ENCODE measurements around the gene CBX1.

Gene CBX1

GRCh38 chr17:48054238-48055185 is 46.8 kb downstream of the CBX1 start:
- Mint-ChIP-seq H3K27ac (peak overlapping the region; percentile 97), H3K9me3 (no peaks in the 10 kb centered on the region), H3K36me3 (peaks cover 94% of the 10 kb centered on the region), H3K4me3 (peak overlapping the region; percentile 68), H3K4me1 (peaks cover 81% of the 10 kb centered on the region)
- ATAC-seq (no peak), DNase-seq (ENCODE audit: low spot score in 2 of 2) (no peak)

- Mint-ChIP-seq H3K36me3 (peaks cover 94% of the 10 kb centered on the region), H3K9me3 (no peaks in the 10 kb centered on the region), H3K4me1 (peaks cover 81% of the 10 kb centered on the region), H3K4me3 (peak overlapping the region; percentile 86), H3K27ac (peak overlapping the region; percentile 85)
- ATAC-seq (no peak), DNase-seq (ENCODE audit: low spot score in 2 of 2) (no peak)
Observed at GRCh38 chr17:48053758-48054237, 47.5 kb downstream of the CBX1 start.

GRCh38 chr17:48052956-48053757 is 48.1 kb downstream of the CBX1 start:
- no peak for DNase-seq (ENCODE audit: low spot score in 2 of 2)
- H3K9me3 Mint-ChIP-seq: no peaks in the 10 kb centered on the region
- peak overlapping the region; percentile 86 for H3K4me3 Mint-ChIP-seq
- ATAC-seq: no peak
- peaks cover 94% of the 10 kb centered on the region for H3K36me3 Mint-ChIP-seq
- peaks cover 76% of the 10 kb centered on the region for H3K4me1 Mint-ChIP-seq
- H3K27ac Mint-ChIP-seq: peak overlapping the region; percentile 85

GRCh38 chr17:48051706-48052486 is 49.4 kb downstream of the CBX1 start:
- ATAC-seq: no peak
- Mint-ChIP-seq H3K4me3 (peak overlapping the region; percentile 86), H3K36me3 (peaks cover 93% of the 10 kb centered on the region)

GRCh38 chr17:48051283-48051682 is 50.0 kb downstream of the CBX1 start:
- Mint-ChIP-seq H3K9me3 (no peaks in the 10 kb centered on the region), H3K27ac (peak overlapping the region; percentile 76), H3K4me3 (peak overlapping the region; percentile 86), H3K36me3 (peaks cover 86% of the 10 kb centered on the region), H3K4me1 (peaks cover 83% of the 10 kb centered on the region)
- ATAC-seq (no peak), DNase-seq (ENCODE audit: low spot score in 2 of 2) (no peak)

More at GRCh38 chr17:48051706-48052486, 49.4 kb downstream of the CBX1 start:
- Mint-ChIP-seq H3K4me1 (peaks cover 83% of the 10 kb centered on the region), H3K27ac (peak overlapping the region; percentile 85), H3K9me3 (no peaks in the 10 kb centered on the region)
- DNase-seq (ENCODE audit: low spot score in 2 of 2): no peak

- peak in 1 of 2 donors; percentile 85 for DNase-seq (ENCODE audit: low spot score in 2 of 2)
- H3K4me1 Mint-ChIP-seq: peaks cover 75% of the 10 kb centered on the region
- no peaks in the 10 kb centered on the region for H3K9me3 Mint-ChIP-seq
- peaks cover 65% of the 10 kb centered on the region for H3K36me3 Mint-ChIP-seq
- peak overlapping the region; percentile 99 for H3K27ac Mint-ChIP-seq
- H3K4me3 Mint-ChIP-seq: peak overlapping the region; percentile 86
- peak; percentile 59 for ATAC-seq
Observed at GRCh38 chr17:48048384-48049126, 52.7 kb downstream of the CBX1 start.

- peak; percentile 89 to 98 for DNase-seq (ENCODE audit: low spot score in 2 of 2)
- H3K4me1 Mint-ChIP-seq: peaks cover 68% of the 10 kb centered on the region
- peak within 1 kb of the TSS; percentile 99 for H3K27ac Mint-ChIP-seq
- H3K36me3 Mint-ChIP-seq: peaks cover 58% of the 10 kb centered on the region
- no peaks in the 10 kb centered on the region for H3K9me3 Mint-ChIP-seq
- peak; percentile 96 for ATAC-seq
- H3K4me3 Mint-ChIP-seq: peak within 1 kb of the TSS; percentile 86
Observed at GRCh38 chr17:48047741-48048383, 53.4 kb downstream of the CBX1 start, which contains the start of gene NFE2L1. TSS of gene NFE2L1 (plus strand) at chr17:48048359. CDS start at chr17:48051119, 2,760 bp downstream.

GRCh38 chr17:48047113-48047740 is 54.1 kb downstream of the CBX1 start:
- ATAC-seq (no peak), DNase-seq (ENCODE audit: low spot score in 2 of 2) (no peak)
- H3K27ac Mint-ChIP-seq: peak overlapping the region; percentile 99
- H3K36me3 Mint-ChIP-seq: peaks cover 52% of the 10 kb centered on the region
- peak overlapping the region; percentile 86 for H3K4me3 Mint-ChIP-seq
- H3K4me1 Mint-ChIP-seq: peaks cover 62% of the 10 kb centered on the region
- no peaks in the 10 kb centered on the region for H3K9me3 Mint-ChIP-seq

- Mint-ChIP-seq H3K27ac (peak overlapping the region; percentile 99), H3K9me3 (no peaks in the 10 kb centered on the region), H3K4me3 (peak overlapping the region; percentile 86), H3K4me1 (peaks cover 53% of the 10 kb centered on the region), H3K36me3 (peaks cover 43% of the 10 kb centered on the region)
- ATAC-seq: no peak
- DNase-seq (ENCODE audit: low spot score in 2 of 2): no peak
Observed at GRCh38 chr17:48046296-48046695, 55.0 kb downstream of the CBX1 start.

- ATAC-seq (no peak), DNase-seq (ENCODE audit: low spot score in 2 of 2) (no peak)
- Mint-ChIP-seq H3K4me1 (peaks cover 45% of the 10 kb centered on the region), H3K36me3 (peaks cover 34% of the 10 kb centered on the region), H3K4me3 (no peak overlapping the region), H3K27ac (peak overlapping the region; percentile 99), H3K9me3 (no peaks in the 10 kb centered on the region)
Observed at GRCh38 chr17:48045316-48046001, 55.8 kb downstream of the CBX1 start.

GRCh38 chr17:48044851-48045250 is 56.4 kb downstream of the CBX1 start:
- H3K9me3 Mint-ChIP-seq: no peaks in the 10 kb centered on the region
- peaks cover 39% of the 10 kb centered on the region for H3K4me1 Mint-ChIP-seq
- H3K27ac Mint-ChIP-seq: no peak overlapping the region
- H3K4me3 Mint-ChIP-seq: no peak overlapping the region
- peaks cover 28% of the 10 kb centered on the region for H3K36me3 Mint-ChIP-seq
- DNase-seq (ENCODE audit: low spot score in 2 of 2) (no peak), ATAC-seq (no peak)

GRCh38 chr17:48043176-48043575 is 58.1 kb downstream of the CBX1 start:
- Mint-ChIP-seq H3K27ac (no peak overlapping the region), H3K4me3 (no peak overlapping the region), H3K4me1 (peaks cover 30% of the 10 kb centered on the region), H3K9me3 (no peaks in the 10 kb centered on the region), H3K36me3 (peaks cover 11% of the 10 kb centered on the region)
- no peak for ATAC-seq
- no peak for DNase-seq (ENCODE audit: low spot score in 2 of 2)

GRCh38 chr17:48038687-48039086 is 62.6 kb downstream of the CBX1 start:
- Mint-ChIP-seq H3K27ac (no peak overlapping the region), H3K9me3 (no peaks in the 10 kb centered on the region), H3K4me1 (peaks cover 8% of the 10 kb centered on the region), H3K4me3 (peak overlapping the region; percentile 87), H3K36me3 (no peaks in the 10 kb centered on the region)
- DNase-seq (ENCODE audit: low spot score in 2 of 2): no peak
- no peak for ATAC-seq

All from stimulated activated effector memory CD8-positive, alpha-beta T cell treated with anti-CD3 and anti-CD28 coated beads, Interleukin-12 subunit alpha, Interleukin-12 subunit beta, amount 100 ng/mL, for 72 hours (primary cell).